Astrocyte (in vitro differentiated cells and primary cell): ENCODE measurements around the gene IL24.

ENCODE experiments used
- CTCF ChIP-seq: IDR thresholded peaks from 2 replicates; pipeline ENCODE4 v1.5.1; 2011; ENCODE audit warnings: low read depth, mild to moderate bottlenecking, inconsistent platforms, low read length, moderate library complexity; ENCODE audit not compliant: insufficient read depth
- EZH2 ChIP-seq: IDR thresholded peaks from 2 replicates; pipeline ENCODE4 v1.6.1; 2012; ENCODE audit warnings: mild to moderate bottlenecking, low read length, inconsistent platforms; ENCODE audit not compliant: insufficient read depth

DNA sequence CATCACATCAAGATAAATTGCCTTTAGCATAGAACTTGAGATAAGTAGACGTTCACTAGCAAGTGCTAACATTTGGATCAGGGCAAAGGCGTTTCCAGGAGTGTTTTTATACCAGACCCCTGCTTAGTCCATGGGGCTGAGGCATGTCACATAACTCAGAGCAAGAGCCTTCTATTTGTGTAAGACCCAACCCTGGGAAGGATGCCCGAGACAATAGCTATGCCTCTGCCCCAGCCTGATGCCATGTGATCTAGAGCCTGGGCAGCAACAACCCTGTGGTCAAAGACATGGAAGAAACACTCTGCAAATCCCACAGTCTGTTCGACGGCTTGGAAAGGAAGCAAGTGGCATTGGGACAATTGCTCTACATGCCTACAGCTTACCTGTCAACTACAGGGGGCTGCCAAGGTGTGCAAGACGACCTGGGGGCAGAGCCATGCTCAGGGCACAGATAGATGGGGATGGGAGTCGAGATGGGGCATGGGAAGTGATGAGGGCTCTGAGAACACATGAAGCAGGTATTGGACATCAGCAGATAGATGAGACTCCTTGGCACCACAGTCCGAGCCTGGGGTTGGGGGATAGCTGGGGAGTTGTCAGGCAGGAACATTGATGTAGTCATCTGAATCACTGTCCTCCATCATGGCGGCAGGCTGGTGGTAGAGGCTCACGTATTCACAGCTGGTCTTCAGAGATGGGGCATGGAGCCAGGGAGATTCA, 7.3 kb downstream of the IL24 start:
- TF ChIP-seq CTCF (no peak), EZH2 (no peak)
